Activated CD8-positive, alpha-beta memory T cell treated with anti-CD3 and anti-CD28 coated beads, Interleukin-2, amount 10 ng/mL, durations not matched to agents 7 days and 5 days (primary cell): ENCODE measurements around the gene SHANK2. TPM values are rescaled to one million over a fixed set of nuclear protein-coding genes. Genes with fewer than 3 reads are reported as not detected.
"Not testable (repeated sequence)": the region's sequence is repeated elsewhere in the genome, so short reads cannot be mapped to it uniquely, and the experiment has no call there.

Source experiments
- ATAC-seq: fragments of 150-1000 bp; cut with Tn5 transposase; one replicate; pipeline ENCODE4 v1.10.0; 2021; ENCODE audit warnings: moderate library complexity
- CTCF ChIA-PET: fragments of 350-600 bp; sonication (Branson Sonifier 250); formaldehyde crosslinking; loops from one replicate; lab custom pipeline; 2021; ENCODE audit warnings: antibody characterized with exemption; lab: Charles Lee
- DNase-seq: peaks from one replicate; pipeline ENCODE4 v3.0.0-alpha.2; 2020
- H3K27ac Mint-ChIP-seq: one replicate; pipeline ENCODE4 v1.8.0; 2021; ENCODE audit warnings: mild to moderate bottlenecking, mixed read lengths
- H3K27me3 Mint-ChIP-seq: one replicate; pipeline ENCODE4 v1.8.0; 2021; ENCODE audit warnings: mixed read lengths
- H3K36me3 Mint-ChIP-seq: one replicate; pipeline ENCODE4 v1.8.0; 2021; ENCODE audit warnings: mild to moderate bottlenecking, mixed read lengths
- H3K4me1 Mint-ChIP-seq: one replicate; pipeline ENCODE4 v1.8.0; 2021; ENCODE audit warnings: mixed read lengths
- H3K4me3 Mint-ChIP-seq: one replicate; pipeline ENCODE4 v1.8.0; 2021; ENCODE audit warnings: mild to moderate bottlenecking, moderate library complexity, mixed read lengths
- H3K9me3 Mint-ChIP-seq: one replicate; pipeline ENCODE4 v1.8.0; 2022; ENCODE audit warnings: low read depth, mixed read lengths
- total RNA-seq, 2 experiments: library from RNA; stranded (reverse); gene quantifications; one replicate each; pipeline ENCODE4 v1.2.3, GENCODE V29; 2021

The SHANK2 gene
- total RNA-seq, 2 experiments from 2014 or later, result not detected

DNA sequence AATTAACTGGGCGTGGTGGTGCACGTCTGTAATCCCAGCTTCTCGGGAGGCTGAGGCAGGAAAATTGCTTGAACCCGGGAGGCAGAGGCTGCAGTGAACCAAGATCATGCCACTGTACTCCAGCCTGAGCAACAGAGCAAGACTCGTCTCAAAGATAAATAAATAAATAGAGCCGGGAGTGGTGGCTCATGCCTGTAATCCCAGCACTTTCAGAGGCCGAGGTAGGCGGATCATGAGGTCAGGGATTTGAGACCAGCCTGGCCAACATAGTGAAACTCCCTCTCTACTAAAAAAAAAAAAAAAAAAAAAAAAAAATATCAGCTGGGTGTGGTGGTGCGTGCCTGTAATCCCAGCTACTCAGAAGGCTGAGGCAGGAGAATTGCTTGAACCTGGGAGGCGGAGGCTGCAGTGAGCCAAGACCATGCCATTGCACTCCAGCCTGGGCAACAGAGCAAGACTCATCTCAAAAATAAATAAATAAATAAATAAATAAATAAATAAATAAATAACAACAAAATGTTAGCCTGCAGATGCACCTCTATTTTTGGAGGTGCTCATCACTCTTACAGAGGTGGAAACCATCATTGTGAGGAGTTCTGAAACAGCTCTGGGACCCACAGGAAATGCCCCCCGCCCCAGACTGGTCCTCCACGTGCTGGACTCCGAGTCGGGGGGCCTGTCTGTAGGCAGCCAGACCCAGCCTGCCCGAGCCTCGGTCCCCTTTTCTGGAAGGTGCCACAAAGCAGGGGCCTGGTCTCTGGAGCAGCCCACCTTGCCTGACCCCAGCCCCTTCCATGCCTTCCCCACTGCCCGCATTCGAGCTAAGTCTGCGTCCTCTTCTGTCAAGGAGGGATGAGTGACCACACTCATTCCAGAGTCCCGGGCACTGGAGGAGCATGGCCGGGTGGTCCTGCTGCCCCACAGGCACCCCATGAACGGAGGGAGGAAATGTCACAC lies 18.2 kb downstream of the SHANK2 start:
- H3K4me3 Mint-ChIP-seq, H3K4me1 Mint-ChIP-seq, DNase-seq, H3K36me3 Mint-ChIP-seq, CTCF ChIA-PET, H3K27ac Mint-ChIP-seq, H3K27me3 Mint-ChIP-seq, H3K9me3 Mint-ChIP-seq, ATAC-seq: not testable (repeated sequence)

DNA sequence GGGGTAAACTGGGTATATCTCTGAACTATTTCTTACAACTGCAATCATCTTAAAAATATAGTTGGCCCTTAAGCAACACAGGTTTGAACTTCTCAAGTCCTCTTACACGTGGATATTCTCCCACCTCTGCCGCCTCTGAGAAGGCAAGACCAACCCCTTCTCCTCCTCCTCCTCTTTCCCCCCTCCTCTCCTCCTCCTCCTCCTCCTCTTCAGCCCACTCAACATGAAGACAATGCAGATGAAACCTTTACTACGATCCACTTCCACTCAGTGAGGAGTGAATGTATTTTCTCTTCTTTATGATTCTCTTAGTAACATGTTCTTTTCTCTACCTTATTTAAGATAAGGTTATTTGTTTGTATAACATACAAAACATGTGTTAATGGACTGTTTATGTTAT lies 20.0 kb downstream of the SHANK2 start:
- Mint-ChIP-seq H3K27me3 (no peaks in the 10 kb centered on the region), H3K36me3 (no peaks in the 10 kb centered on the region), H3K4me3 (no peak overlapping the region), H3K27ac (no peak overlapping the region), H3K4me1 (no peaks in the 10 kb centered on the region), H3K9me3 (peaks cover 5% of the 10 kb centered on the region)
- DNase-seq (no peak), ATAC-seq (no peak)
- CTCF ChIA-PET, result no interaction called here

DNA sequence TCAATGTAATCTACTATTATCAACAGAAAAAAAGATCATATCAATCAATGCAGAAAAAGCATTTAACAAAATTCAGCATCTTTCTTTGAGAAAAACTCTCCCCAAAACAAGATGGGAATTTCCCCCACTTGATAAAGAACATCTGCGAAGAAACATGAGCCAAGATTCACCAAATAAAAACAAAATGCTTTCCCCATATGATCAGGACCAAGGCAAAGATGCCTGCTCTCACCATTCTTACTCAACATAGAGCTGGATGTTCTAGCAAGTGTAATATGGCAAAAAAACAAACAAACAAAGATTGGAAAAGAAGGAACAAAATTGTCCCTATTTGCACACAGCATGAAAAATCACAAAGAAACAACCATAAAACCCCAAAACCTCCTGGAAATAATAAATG lies 23.4 kb downstream of the SHANK2 start:
- H3K27me3 Mint-ChIP-seq, result no peaks in the 10 kb centered on the region
- no peak overlapping the region for H3K27ac Mint-ChIP-seq
- peaks cover 16% of the 10 kb centered on the region for H3K9me3 Mint-ChIP-seq
- no peaks in the 10 kb centered on the region for H3K36me3 Mint-ChIP-seq
- CTCF ChIA-PET, result no interaction called here
- no peak overlapping the region for H3K4me3 Mint-ChIP-seq
- ATAC-seq, result no peak
- no peaks in the 10 kb centered on the region for H3K4me1 Mint-ChIP-seq
- no peak for DNase-seq

GRCh38 chr11:71227058-71227659 lies 25.2 kb downstream of the SHANK2 start:
- Mint-ChIP-seq H3K27ac (no peak overlapping the region), H3K9me3 (peaks cover 16% of the 10 kb centered on the region), H3K4me1 (no peaks in the 10 kb centered on the region), H3K4me3 (no peak overlapping the region), H3K36me3 (no peaks in the 10 kb centered on the region), H3K27me3 (no peaks in the 10 kb centered on the region)
- ATAC-seq, result no peak
- CTCF ChIA-PET, result no interaction called here
- no peak for DNase-seq

- Mint-ChIP-seq H3K4me1 (no peaks in the 10 kb centered on the region), H3K27ac (no peak overlapping the region), H3K36me3 (no peaks in the 10 kb centered on the region), H3K4me3 (no peak overlapping the region), H3K27me3 (no peaks in the 10 kb centered on the region), H3K9me3 (peaks cover 16% of the 10 kb centered on the region)
- no peak for DNase-seq
- CTCF ChIA-PET, result no interaction called here
- ATAC-seq, result no peak
Measured at GRCh38 chr11:71223671-71224660, 28.4 kb downstream of the SHANK2 start.

- Mint-ChIP-seq H3K4me1 (no peaks in the 10 kb centered on the region), H3K36me3 (no peaks in the 10 kb centered on the region), H3K27ac (no peak overlapping the region), H3K27me3 (no peaks in the 10 kb centered on the region), H3K4me3 (no peak overlapping the region), H3K9me3 (peaks cover 16% of the 10 kb centered on the region)
- DNase-seq, result no peak
- ATAC-seq, result no peak
- CTCF ChIA-PET, result no interaction called here
Measured at GRCh38 chr11:71223081-71223405, 29.3 kb downstream of the SHANK2 start.

- CTCF ChIA-PET, result no interaction called here
- H3K4me3 Mint-ChIP-seq, result no peak overlapping the region
- H3K27ac Mint-ChIP-seq, result no peak overlapping the region
- peaks cover 11% of the 10 kb centered on the region for H3K9me3 Mint-ChIP-seq
- no peaks in the 10 kb centered on the region for H3K4me1 Mint-ChIP-seq
- H3K27me3 Mint-ChIP-seq, result no peaks in the 10 kb centered on the region
- ATAC-seq (no peak), DNase-seq (no peak)
- H3K36me3 Mint-ChIP-seq, result no peaks in the 10 kb centered on the region
Measured at GRCh38 chr11:71222318-71223080, 29.9 kb downstream of the SHANK2 start.

DNA sequence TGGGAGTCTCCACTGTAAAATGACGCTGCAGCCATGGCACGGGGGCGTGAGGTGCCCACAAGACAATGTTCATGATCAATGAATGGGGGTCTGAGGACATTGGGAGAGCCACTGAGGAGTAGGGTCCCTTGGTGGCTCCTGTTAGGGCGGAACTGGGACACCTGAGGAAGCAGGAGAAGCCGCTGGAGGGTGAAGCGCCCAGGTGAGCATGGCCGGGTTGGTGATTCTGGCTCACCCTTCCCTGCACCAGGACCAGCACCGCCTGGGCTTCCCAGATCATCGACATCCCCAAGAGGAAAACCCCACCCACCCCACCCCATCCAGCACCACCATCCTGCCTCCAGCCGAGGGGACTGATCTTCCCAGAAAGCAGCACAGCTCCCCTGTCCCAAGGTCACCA lies 30.6 kb downstream of the SHANK2 start:
- H3K36me3 Mint-ChIP-seq, result no peaks in the 10 kb centered on the region
- H3K27me3 Mint-ChIP-seq, result no peaks in the 10 kb centered on the region
- H3K4me1 Mint-ChIP-seq, result no peaks in the 10 kb centered on the region
- peaks cover 5% of the 10 kb centered on the region for H3K9me3 Mint-ChIP-seq
- ATAC-seq, result no peak
- no peak overlapping the region for H3K4me3 Mint-ChIP-seq
- CTCF ChIA-PET, result no interaction called here
- DNase-seq, result no peak
- H3K27ac Mint-ChIP-seq, result no peak overlapping the region

DNA sequence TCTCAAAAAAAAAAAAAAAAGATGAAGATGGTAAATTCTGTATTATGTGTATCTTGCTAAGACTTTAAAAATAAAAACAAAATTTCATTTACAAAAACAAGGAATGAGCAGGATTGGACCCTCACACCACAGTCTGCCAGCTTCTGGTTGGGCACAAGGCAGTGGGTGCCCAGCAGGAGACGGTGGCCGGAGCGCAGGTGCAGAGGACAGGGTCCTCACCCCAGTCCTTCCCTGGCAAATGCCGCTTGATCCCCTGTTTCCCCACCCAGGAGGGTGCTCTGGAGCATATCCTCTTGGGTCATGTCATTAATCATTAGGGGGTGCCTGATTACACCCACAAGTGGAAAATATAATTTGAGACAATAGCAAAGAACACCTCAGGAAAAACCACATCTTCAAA lies 31.2 kb downstream of the SHANK2 start:
- Mint-ChIP-seq H3K36me3 (no peaks in the 10 kb centered on the region), H3K27ac (no peak overlapping the region), H3K27me3 (no peaks in the 10 kb centered on the region), H3K4me3 (no peak overlapping the region), H3K4me1 (no peaks in the 10 kb centered on the region), H3K9me3 (peaks cover 5% of the 10 kb centered on the region)
- CTCF ChIA-PET, result no interaction called here
- DNase-seq (no peak), ATAC-seq (no peak)

DNA sequence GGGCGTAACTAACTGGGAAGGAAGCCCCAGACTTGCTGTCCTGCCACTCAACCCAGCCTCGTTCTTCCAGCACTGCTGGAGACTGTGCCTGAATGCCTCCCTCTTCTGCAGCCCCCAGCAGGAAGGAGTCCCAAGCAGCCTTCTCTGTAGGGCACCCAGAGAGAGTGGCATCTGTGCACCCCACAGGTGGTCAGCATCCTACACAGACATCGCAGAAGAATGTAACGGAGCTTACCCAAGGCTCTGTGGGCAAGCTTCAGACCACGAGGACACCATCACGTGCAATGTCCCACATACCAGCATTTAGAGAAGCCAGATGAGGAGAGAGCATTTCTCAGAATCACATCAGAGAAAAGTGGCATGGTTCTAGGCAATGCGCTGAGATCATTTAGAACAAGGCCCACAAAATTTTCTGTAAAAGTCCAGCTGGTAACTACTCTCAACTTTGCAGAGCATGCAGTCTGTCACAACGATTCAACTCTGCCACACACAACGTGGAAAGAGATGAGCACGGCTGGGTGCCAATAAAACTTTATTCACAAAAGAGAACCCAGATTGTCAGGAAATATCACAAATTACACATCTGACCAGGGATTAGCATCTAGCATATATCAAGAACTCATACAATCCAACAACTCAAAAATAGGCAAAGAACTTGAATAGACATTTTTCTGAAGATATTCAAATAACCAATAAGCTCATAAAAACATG lies 33.4 kb downstream of the SHANK2 start:
- H3K36me3 Mint-ChIP-seq, result no peaks in the 10 kb centered on the region
- no peak overlapping the region for H3K4me3 Mint-ChIP-seq
- CTCF ChIA-PET, result no interaction called here
- ATAC-seq (no peak), DNase-seq (no peak)
- H3K4me1 Mint-ChIP-seq, result no peaks in the 10 kb centered on the region
- H3K9me3 Mint-ChIP-seq, result no peaks in the 10 kb centered on the region
- no peaks in the 10 kb centered on the region for H3K27me3 Mint-ChIP-seq
- H3K27ac Mint-ChIP-seq, result no peak overlapping the region

DNA sequence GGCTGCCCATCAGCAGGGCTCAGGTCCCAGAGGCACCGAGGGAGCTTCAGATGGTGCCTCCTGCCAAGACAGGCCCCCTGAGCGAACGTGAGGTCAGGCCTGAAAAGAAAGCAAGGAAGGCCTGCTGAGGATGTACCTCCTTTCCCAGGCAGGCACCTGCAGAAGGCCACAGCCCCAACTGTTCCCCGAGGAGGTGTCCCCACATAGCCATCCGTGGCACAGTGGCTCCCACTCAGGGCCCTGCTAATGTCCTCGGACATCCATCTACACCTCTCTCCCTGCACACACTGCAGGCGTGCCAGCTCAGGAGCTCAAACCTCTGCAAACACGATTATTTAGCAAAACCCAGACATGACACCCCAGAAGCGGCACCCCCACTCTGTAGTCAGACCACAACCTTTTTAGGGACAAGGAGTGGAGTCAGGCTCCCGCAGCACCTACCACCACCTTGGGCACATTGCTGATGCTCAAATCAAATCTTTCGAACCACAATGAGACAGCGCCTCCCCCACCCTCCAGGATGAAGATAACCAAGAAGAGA lies 36.9 kb downstream of the SHANK2 start:
- Mint-ChIP-seq H3K36me3 (no peaks in the 10 kb centered on the region), H3K9me3 (no peaks in the 10 kb centered on the region)

More for the DNA sequence above, 36.9 kb downstream of the SHANK2 start:
- Mint-ChIP-seq H3K4me3 (no peak overlapping the region), H3K4me1 (no peaks in the 10 kb centered on the region), H3K27me3 (no peaks in the 10 kb centered on the region), H3K27ac (no peak overlapping the region)
- ATAC-seq (no peak), DNase-seq (no peak)
- CTCF ChIA-PET, result no interaction called here
